K562 (cell line): Measurements from ENCODE around the gene BLZF1.

Source experiments
- ARHGAP35 ChIP-seq: fragments of 450-650 bp; IDR thresholded peaks from 2 replicates; pipeline ENCODE4 v1.6.1; 2018; ENCODE audit not compliant: partially characterized antibody
- ARID3B ChIP-seq: fragments of 250-450 bp; sonication (Bioruptor Pico); IDR thresholded peaks from 2 replicates; pipeline ENCODE4 v1.4.0; 2020; ENCODE audit warnings: borderline replicate concordance
- EZH2 ChIP-seq: IDR thresholded peaks from 2 replicates; pipeline ENCODE4 v1.6.1; 2012; ENCODE audit warnings: low read depth, mild to moderate bottlenecking, inconsistent platforms, low read length, borderline replicate concordance
- MTA2 ChIP-seq: fragments of 450-650 bp; IDR thresholded peaks from 2 replicates; pipeline ENCODE4 v1.6.1; 2016; ENCODE audit warnings: low read depth
- TAF15 ChIP-seq: fragments of 200-400 bp; formaldehyde crosslinking; IDR thresholded peaks from 2 replicates; pipeline ENCODE4 v1.6.1; 2017; ENCODE audit warnings: mild to moderate bottlenecking, low read depth, low read length, moderate library complexity
- TF ChIP-seq, protein P1 (sequence below), 3 experiments: IDR thresholded peaks in 2 of 3; conservative IDR thresholded peaks in 1 of 3; 2 replicates each; pipeline ENCODE4 v1.5.1; 2011 to 2012; ENCODE audit warnings: low read length in 3 of 3, mild to moderate bottlenecking in 3 of 3, control low read depth in 2 of 3, improper control_type of control experiment in 1 of 3, inconsistent platforms in 1 of 3, low read depth in 1 of 3, mixed read lengths in 1 of 3, moderate library complexity in 1 of 3; ENCODE audit not compliant: insufficient read depth in 2 of 3

GRCh38 chr1:169383449-169383848 is 15.5 kb downstream of the BLZF1 start:
- no peak for TF ChIP-seq EZH2
- TF ChIP-seq, protein P1, sequence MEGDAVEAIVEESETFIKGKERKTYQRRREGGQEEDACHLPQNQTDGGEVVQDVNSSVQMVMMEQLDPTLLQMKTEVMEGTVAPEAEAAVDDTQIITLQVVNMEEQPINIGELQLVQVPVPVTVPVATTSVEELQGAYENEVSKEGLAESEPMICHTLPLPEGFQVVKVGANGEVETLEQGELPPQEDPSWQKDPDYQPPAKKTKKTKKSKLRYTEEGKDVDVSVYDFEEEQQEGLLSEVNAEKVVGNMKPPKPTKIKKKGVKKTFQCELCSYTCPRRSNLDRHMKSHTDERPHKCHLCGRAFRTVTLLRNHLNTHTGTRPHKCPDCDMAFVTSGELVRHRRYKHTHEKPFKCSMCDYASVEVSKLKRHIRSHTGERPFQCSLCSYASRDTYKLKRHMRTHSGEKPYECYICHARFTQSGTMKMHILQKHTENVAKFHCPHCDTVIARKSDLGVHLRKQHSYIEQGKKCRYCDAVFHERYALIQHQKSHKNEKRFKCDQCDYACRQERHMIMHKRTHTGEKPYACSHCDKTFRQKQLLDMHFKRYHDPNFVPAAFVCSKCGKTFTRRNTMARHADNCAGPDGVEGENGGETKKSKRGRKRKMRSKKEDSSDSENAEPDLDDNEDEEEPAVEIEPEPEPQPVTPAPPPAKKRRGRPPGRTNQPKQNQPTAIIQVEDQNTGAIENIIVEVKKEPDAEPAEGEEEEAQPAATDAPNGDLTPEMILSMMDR (IDR thresholded peaks at IDR 0.05 in 2 of 3, conservative IDR thresholded peaks at IDR 0.05 in 1 of 3; ENCODE audit: insufficient read depth in 2 of 3, low read depth in 1 of 3, low read length in 3 of 3), result no peak
- no peak for TF ChIP-seq MTA2
- no peak for TF ChIP-seq TAF15
- TF ChIP-seq ARID3B (CRISPR knock-in tag), result no peak
- TF ChIP-seq ARHGAP35, result no peak
